Activated CD4-positive, alpha-beta T cell treated with anti-CD3 and anti-CD28 coated beads, Interleukin-2, amount 10 ng/mL, durations not matched to agents 24 days and 14 days (primary cell): ENCODE measurements around the gene CCDC81. TPM values are rescaled to one million over a fixed set of nuclear protein-coding genes. Genes with fewer than 3 reads are reported as not detected.
"Not testable (repeated sequence)": the region's sequence is repeated elsewhere in the genome, so short reads cannot be mapped to it uniquely, and the experiment has no call there.

Experiments used
- DNase-seq: peaks from one replicate; pipeline ENCODE4 v3.0.0; 2022
- H3K27ac Mint-ChIP-seq: one replicate; pipeline ENCODE4 v1.8.0; 2022; ENCODE audit warnings: mild to moderate bottlenecking, mixed read lengths
- H3K27me3 Mint-ChIP-seq: one replicate; pipeline ENCODE4 v1.8.0; 2022; ENCODE audit warnings: mixed read lengths
- H3K36me3 Mint-ChIP-seq: one replicate; pipeline ENCODE4 v1.8.0; 2022; ENCODE audit warnings: low read depth, mild to moderate bottlenecking, mixed read lengths
- H3K4me1 Mint-ChIP-seq: one replicate; pipeline ENCODE4 v1.8.0; 2021; ENCODE audit warnings: mixed read lengths
- H3K4me3 Mint-ChIP-seq: one replicate; pipeline ENCODE4 v1.8.0; 2022; ENCODE audit warnings: mild to moderate bottlenecking, moderate library complexity, mixed read lengths
- H3K9me3 Mint-ChIP-seq: one replicate; pipeline ENCODE4 v1.8.0; 2021; ENCODE audit warnings: mixed read lengths
- intact Hi-C: fragments of 100-400 bp; cut with micrococcal nuclease; formaldehyde crosslinking; loops from one replicate; pipeline ENCODE4 v1.15.1; 2023
- total RNA-seq: library from RNA; stranded (reverse); gene quantifications from 2 replicates; pipeline ENCODE4 v1.2.3, GENCODE V29; 2022

The CCDC81 gene
- total RNA-seq = 0.75 and 1.4 TPM in 2 replicates

DNA sequence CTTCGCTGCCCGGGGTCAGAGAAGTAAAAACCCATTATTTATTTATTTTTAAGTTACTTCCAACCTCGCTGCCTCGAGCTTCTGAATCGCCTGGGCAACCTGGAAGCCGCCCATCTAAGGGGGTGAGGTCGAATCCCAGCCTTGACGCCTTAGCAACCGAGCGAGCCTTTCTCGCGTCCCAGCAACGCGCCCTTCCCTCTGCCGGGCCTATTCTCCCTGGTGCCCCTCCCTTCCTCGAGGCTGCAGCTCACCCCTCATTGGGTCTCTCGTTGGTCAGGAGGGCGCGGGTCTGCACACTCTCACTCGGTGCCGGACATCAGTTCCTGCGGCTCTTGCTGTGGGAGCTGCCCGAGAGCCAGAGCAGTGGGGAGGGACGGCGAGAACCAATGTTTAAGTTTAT lies at the start of gene CCDC81:
TSS of gene CCDC81 (plus strand) at position 302 of the 400 bp plus-strand sequence. CDS start 277 bp downstream, outside the sequence.
- Mint-ChIP-seq H3K27ac (no peak within 1 kb of the TSS), H3K4me3 (no peak within 1 kb of the TSS), H3K9me3 (no peaks in the 10 kb centered on the region), H3K27me3 (peaks cover 3% of the 10 kb centered on the region), H3K36me3 (no peaks in the 10 kb centered on the region), H3K4me1 (peaks cover 6% of the 10 kb centered on the region)
- DNase-seq = no peak
- intact Hi-C loops = no loop called here

DNA sequence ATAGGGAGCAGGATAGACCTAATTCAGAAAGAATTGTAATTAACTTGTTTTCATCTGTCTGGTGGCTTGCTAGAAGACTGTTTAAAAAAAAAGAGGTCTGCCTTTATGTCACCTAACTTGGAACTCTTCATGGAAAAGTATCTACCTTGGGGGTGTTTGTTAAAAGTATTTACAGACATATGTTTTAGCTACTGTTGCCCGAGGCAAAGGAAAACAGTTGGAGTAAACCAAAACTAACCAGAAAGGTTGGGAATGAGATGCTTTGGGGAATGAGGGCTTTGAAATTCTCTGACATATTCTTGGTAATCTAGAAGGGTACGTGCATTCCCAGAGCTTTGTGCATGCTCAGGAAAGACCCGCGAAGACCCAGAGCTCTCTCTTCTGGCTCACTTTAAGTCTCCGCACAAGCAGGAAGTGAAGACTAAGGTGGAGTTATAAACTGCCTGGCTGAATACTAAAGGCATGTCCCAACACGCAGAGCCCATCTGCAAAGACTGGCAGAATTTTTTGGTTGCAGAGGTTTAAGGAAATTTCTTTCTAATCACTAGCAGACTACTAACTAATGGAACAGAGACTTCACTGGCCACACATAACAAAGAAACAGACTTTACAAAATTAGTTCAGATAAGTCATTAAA lies 39.4 kb upstream of the CCDC81 start:
- Mint-ChIP-seq H3K27ac (no peak overlapping the region), H3K36me3 (peaks cover 70% of the 10 kb centered on the region), H3K27me3 (no peaks in the 10 kb centered on the region), H3K4me1 (peaks cover 3% of the 10 kb centered on the region), H3K9me3 (peaks cover 5% of the 10 kb centered on the region), H3K4me3 (no peak overlapping the region)
- peak; percentile 41 for DNase-seq
- intact Hi-C loops = no loop called here

DNA sequence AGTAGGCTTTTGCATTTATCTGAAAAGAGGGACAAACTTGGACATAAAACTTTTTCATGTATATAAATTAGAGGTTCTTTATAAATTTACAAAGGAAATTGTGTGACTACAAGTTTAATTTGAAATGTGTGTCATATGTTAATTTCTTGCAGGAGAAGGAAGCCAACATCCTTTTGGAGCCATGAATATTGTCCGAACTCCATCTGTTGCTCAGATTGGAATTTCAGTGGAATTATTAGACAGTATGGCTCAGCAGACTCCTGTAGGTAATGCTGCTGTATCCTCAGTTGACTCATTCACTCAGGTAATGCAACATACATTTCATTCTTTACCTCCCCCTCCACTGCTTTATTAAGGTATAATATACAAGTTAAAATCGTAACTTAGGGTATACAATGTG lies 37.5 kb upstream of the CCDC81 start:
- Mint-ChIP-seq H3K27ac (no peak overlapping the region), H3K9me3 (peaks cover 5% of the 10 kb centered on the region), H3K27me3 (no peaks in the 10 kb centered on the region), H3K4me1 (peaks cover 6% of the 10 kb centered on the region), H3K36me3 (peaks cover 75% of the 10 kb centered on the region), H3K4me3 (no peak overlapping the region)
- intact Hi-C loops = no loop called here
- no peak for DNase-seq

DNA sequence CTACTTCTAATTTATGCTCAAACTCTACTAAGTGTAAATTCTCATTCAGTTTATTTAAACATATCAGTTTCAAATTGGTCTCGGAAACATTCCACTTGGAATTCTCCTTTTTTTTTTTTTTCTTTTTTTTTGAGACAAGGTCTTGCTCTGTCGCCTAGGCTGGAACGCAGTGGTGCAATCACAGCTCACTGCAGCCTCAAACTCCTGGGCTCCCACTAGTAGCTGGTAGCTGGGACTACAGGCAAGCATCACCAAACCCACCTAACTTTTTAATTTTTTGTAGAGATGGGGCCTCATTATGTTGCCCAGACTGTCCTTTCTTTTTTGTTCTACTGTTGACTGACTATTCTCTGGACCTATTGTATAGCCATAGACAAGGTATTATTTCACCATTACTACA lies 33.3 kb upstream of the CCDC81 start:
- DNase-seq = no peak
- intact Hi-C loops = no loop called here
- Mint-ChIP-seq H3K27ac (no peak overlapping the region), H3K4me3 (no peak overlapping the region), H3K36me3 (peaks cover 55% of the 10 kb centered on the region), H3K9me3 (peaks cover 5% of the 10 kb centered on the region), H3K4me1 (peaks cover 13% of the 10 kb centered on the region), H3K27me3 (no peaks in the 10 kb centered on the region)

DNA sequence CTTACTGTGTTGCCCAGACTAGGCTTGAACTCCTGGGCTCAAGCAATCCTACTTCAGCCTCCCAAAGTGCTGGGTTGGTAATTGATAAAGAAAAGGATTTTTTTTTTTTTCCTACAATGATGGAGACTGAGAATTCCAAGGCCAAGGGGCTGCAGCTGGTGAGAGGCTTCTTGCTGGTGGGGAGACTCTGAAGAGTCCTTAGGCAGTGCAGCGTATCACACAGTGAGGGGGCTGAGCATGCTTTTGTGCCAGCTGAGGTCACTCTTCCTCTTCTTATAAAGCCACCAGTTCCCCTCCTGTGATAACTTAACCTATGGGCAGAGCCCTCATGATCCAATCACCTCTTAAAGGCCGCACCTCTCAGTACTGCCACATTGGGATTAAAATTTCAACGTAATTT lies 28.2 kb upstream of the CCDC81 start:
- DNase-seq = no peak
- no peak overlapping the region for H3K4me3 Mint-ChIP-seq
- H3K27me3 Mint-ChIP-seq = no peaks in the 10 kb centered on the region
- peaks cover 8% of the 10 kb centered on the region for H3K4me1 Mint-ChIP-seq
- intact Hi-C loops = no loop called here
- H3K9me3 Mint-ChIP-seq = no peaks in the 10 kb centered on the region
- H3K36me3 Mint-ChIP-seq = peaks cover 25% of the 10 kb centered on the region
- H3K27ac Mint-ChIP-seq = no peak overlapping the region

DNA sequence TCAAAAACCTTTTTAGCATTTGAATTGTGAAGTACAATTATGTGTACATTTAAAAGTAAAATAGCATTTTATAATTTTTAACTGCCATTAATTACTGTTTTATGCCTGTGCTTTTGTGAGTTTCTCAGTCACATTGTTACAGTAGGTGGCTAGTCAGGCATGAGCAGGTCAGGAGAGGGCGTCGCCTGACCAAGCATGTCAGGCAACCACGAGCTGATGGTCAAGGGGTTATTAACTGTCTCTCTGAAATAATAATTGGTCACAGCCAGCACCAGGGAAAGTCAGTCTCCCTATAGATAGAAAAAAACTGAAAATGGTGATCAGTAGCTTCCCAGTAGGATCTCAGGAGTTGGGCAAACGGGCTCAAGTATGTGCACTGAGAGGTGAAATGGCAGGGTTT lies 19.4 kb upstream of the CCDC81 start:
- intact Hi-C loops = no loop called here
- Mint-ChIP-seq H3K4me1 (no peaks in the 10 kb centered on the region), H3K4me3 (no peak overlapping the region), H3K27me3 (peaks cover 2% of the 10 kb centered on the region), H3K36me3 (no peaks in the 10 kb centered on the region), H3K27ac (no peak overlapping the region), H3K9me3 (no peaks in the 10 kb centered on the region)
- no peak for DNase-seq

DNA sequence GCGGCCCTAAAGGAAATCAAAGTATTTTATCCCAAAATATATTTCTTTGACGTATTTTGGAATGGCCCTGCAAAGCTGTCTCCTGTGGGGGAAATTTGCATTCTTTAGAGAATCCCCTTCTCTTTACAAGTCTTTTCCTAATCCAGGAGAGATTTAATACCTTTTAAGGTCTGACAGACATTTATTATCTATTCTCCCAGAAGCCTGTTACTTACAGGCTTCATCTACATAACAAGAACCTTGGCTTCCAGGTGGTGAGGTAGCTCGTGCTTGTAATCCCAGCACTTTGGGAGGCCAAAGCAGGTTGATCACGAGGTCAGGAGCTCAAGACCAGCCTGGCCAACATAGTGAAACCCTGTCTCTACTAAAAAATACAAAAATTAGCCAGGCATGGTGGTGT lies 17.3 kb upstream of the CCDC81 start:
- intact Hi-C loops, H3K36me3 Mint-ChIP-seq, H3K27ac Mint-ChIP-seq, H3K27me3 Mint-ChIP-seq, H3K4me1 Mint-ChIP-seq, H3K4me3 Mint-ChIP-seq, H3K9me3 Mint-ChIP-seq: not testable (repeated sequence)
- DNase-seq = peak; percentile 18

DNA sequence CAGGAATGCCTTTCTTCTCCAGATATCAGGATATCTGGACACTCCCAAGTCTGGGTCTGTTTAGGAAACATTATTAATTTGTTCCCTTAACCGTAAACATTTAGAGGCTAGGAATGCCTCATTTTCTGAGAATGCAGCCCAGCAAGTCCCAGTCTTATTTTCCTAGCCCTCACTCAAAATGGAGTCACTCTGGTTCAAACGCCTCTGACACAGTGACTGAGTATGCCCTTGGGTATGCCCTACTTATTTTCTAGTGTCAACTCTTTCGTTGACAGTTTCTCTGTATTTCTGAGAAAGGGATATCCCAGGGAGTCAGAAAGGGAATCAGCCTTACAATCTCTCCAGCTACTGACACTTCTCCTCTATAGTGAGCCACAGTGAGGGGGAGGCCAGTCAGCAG lies 16.0 kb upstream of the CCDC81 start:
- H3K4me3 Mint-ChIP-seq = no peak overlapping the region
- H3K9me3 Mint-ChIP-seq = peaks cover 4% of the 10 kb centered on the region
- H3K4me1 Mint-ChIP-seq = peaks cover 6% of the 10 kb centered on the region
- intact Hi-C loops = no loop called here
- no peak overlapping the region for H3K27ac Mint-ChIP-seq
- H3K27me3 Mint-ChIP-seq = peaks cover 2% of the 10 kb centered on the region
- no peaks in the 10 kb centered on the region for H3K36me3 Mint-ChIP-seq
- DNase-seq = no peak

DNA sequence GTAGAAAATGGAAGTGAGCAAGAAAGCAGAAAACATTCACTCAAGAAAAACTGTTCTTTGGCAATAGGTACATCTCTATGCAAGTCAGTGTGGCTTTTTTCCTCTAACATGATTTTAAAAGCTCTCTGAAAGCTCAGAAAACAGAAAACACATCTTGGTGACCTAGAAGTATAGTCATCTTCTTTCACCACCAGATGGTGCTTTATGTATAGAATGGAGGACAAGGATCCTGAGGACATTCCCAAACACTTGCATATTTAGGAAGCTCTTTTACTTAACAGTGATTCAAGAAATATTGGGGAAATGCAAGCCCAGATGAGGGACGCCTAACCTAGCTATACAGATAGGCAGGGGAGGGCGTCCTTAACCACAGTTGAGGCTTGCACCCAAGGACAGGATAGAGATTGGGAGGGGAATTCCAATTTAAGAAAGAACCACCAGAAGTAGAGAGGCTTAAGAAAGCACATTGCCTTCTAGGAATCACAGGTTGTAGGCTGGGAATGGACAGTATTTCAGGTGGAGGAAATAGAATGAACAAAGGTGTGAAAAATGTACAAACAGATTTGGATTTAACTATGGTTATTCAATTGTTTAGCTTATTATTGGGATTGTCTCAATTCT lies 13.8 kb upstream of the CCDC81 start:
- Mint-ChIP-seq H3K4me1 (peaks cover 6% of the 10 kb centered on the region), H3K27me3 (peaks cover 2% of the 10 kb centered on the region), H3K27ac (no peak overlapping the region), H3K9me3 (peaks cover 5% of the 10 kb centered on the region), H3K36me3 (no peaks in the 10 kb centered on the region), H3K4me3 (no peak overlapping the region)
- no peak for DNase-seq
- intact Hi-C loops = no loop called here

DNA sequence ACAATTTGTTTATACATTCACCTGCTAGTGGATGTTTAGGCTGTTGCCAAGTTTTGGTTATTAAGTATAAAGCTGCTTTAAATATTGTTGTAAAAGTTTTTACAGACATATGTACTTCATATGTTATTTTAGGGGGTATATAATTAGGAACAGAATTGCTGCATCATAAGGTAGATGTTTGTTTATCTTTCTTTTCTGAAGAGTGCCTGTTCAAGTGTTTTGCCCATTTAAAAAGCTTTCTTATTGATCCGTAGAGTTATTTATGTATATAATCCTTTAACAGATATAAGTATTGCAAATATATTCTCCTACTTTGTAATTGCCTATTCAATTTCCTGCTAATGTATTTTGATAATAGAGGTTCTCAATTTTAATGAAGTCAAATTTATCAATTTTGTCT lies 11.3 kb upstream of the CCDC81 start:
- no peaks in the 10 kb centered on the region for H3K36me3 Mint-ChIP-seq
- H3K9me3 Mint-ChIP-seq = peaks cover 12% of the 10 kb centered on the region
- H3K27me3 Mint-ChIP-seq = peaks cover 5% of the 10 kb centered on the region
- DNase-seq = no peak
- H3K4me1 Mint-ChIP-seq = peaks cover 6% of the 10 kb centered on the region
- intact Hi-C loops = no loop called here
- no peak overlapping the region for H3K4me3 Mint-ChIP-seq
- no peak overlapping the region for H3K27ac Mint-ChIP-seq

DNA sequence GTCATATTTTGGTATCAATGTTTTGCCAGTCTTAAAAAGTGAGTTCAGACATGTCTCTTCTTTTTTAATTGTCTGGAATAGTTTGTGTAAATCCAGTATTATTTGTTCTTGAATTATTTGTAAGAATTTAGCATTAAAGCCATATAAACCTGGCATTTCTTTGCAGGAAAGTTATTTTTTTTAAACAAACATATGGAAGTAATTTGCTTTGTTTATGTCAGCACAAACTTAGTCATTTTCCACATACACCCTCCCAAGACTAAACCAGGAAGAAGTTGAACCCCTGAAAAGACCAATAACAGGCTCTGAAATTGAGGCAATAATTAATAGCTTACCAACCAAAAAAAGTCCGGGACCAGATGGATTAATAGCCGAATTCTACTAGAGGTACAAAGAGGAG lies 9.1 kb upstream of the CCDC81 start:
- intact Hi-C loops = no loop called here

DNA sequence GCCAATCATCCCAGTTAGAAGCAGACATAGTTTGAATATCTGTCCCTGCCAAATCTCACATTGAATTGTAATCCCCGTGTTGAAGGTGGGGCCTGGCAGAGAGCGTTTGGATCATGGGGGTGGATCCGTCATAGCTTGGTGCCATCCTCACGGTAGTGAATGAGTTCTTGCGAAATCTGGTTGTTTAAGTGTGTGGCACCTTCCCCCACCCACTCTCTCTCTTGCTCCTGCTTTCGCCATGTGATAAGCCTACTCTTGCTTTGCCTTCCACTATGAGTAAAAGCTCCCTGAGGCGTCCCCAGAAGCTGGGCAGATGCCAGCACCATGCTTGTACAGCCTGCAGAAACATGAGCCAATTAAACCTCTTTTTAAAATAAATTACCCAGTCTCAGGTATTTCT lies 5.0 kb upstream of the CCDC81 start:
- peaks cover 8% of the 10 kb centered on the region for H3K9me3 Mint-ChIP-seq
- no peak for DNase-seq
- no peak overlapping the region for H3K4me3 Mint-ChIP-seq
- no peak overlapping the region for H3K27ac Mint-ChIP-seq
- H3K4me1 Mint-ChIP-seq = peaks cover 6% of the 10 kb centered on the region
- H3K27me3 Mint-ChIP-seq = peaks cover 6% of the 10 kb centered on the region
- intact Hi-C loops = no loop called here
- H3K36me3 Mint-ChIP-seq = no peaks in the 10 kb centered on the region

More for the DNA sequence above, 9.1 kb upstream of the CCDC81 start:
- H3K27ac Mint-ChIP-seq = no peak overlapping the region
- no peak for DNase-seq
- peaks cover 12% of the 10 kb centered on the region for H3K9me3 Mint-ChIP-seq
- peaks cover 3% of the 10 kb centered on the region for H3K27me3 Mint-ChIP-seq
- no peaks in the 10 kb centered on the region for H3K36me3 Mint-ChIP-seq
- H3K4me3 Mint-ChIP-seq = no peak overlapping the region
- H3K4me1 Mint-ChIP-seq = peaks cover 4% of the 10 kb centered on the region

DNA sequence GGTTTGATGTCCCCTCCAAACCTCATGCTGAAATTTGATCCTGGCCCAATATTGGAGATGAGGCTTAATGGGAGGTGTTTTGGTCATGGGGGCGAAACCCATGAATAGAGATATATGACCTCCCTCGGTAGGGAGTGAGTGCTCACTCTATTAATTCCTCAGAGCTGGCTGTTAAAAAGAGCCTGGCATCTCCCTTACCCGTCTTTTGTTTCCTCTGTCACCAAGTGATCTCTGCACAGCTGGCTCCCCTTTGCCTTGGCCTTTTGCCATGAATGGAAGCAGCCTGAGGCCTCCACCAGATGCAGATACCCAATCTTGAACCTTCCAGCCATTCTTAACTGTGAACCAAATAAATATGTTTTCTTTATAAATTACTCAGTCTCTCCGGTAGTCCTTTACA lies 4.5 kb upstream of the CCDC81 start:
- Mint-ChIP-seq H3K4me1 (peaks cover 6% of the 10 kb centered on the region), H3K9me3 (peaks cover 8% of the 10 kb centered on the region), H3K27ac (peak overlapping the region; percentile 10), H3K4me3 (no peak overlapping the region), H3K27me3 (peaks cover 6% of the 10 kb centered on the region), H3K36me3 (no peaks in the 10 kb centered on the region)
- intact Hi-C loops = no loop called here
- no peak for DNase-seq

DNA sequence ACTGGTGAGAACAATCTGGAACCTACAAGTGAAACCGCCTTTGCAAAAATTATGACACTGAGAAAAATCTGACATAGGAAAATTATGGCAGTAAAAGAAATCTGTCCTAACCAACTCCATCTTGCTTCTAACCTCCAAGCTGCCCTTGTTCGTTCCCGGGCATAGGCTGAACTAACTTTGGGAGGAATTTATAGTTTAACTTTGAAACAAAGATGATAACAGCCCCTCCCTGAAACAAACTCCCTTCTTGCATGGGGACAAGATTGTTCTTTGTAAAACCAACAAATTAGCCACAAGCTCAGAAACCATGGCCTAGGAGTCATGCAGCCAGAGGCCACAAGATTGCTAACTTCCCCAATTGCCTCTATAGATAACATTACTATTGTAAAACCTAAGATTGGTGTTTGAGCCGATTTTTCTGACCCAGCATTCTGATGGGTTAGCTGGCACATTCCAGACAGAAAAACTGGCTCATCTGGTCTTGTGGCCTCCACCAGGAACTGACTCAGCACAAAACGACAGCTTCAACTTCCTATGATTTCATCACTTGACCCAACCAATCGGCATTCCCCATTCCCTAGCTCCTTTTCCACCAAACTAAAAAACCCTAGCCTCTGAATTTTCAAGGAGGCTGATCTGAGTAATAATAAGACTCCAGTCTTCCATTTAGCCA lies 3.6 kb upstream of the CCDC81 start:
- Mint-ChIP-seq H3K27me3 (peaks cover 6% of the 10 kb centered on the region), H3K9me3 (peaks cover 5% of the 10 kb centered on the region), H3K36me3 (no peaks in the 10 kb centered on the region), H3K4me1 (peaks cover 6% of the 10 kb centered on the region), H3K4me3 (no peak overlapping the region), H3K27ac (no peak overlapping the region)
- DNase-seq = no peak
- intact Hi-C loops = no loop called here
